ENCODE data around the gene LGALS1.

GRCh38 chr22:37674248-37674647 lies 1.2 kb upstream of the LGALS1 start:
- no peak for TF ChIP-seq CTCF (IDR thresholded peaks at IDR 0.05)
- no peak for TF ChIP-seq POLR2A (IDR thresholded peaks at IDR 0.05)

Measured in adrenal gland (tissue), 5 donors.